Activated CD4-positive, alpha-beta memory T cell treated with anti-CD3 and anti-CD28 coated beads for 36 hours (primary cell): ENCODE measurements around the gene DMD. TPM values are rescaled to one million over a fixed set of nuclear protein-coding genes. Genes with fewer than 3 reads are reported as not detected.

ENCODE experiments used
- CTCF ChIA-PET: fragments of 350-600 bp; sonication (Branson Sonifier 250); formaldehyde crosslinking; loops from one replicate; lab custom pipeline; 2021; ENCODE audit warnings: antibody characterized with exemption, inconsistent platforms; lab: Charles Lee
- POLR2A ChIA-PET: fragments of 350-600 bp; sonication (Branson Sonifier 250); formaldehyde crosslinking; loops from one replicate; lab custom pipeline; 2021; ENCODE audit warnings: antibody characterized with exemption; lab: Charles Lee
- DNase-seq: peaks from one replicate; pipeline ENCODE4 v3.0.0-alpha.2; 2020
- H3K27ac Mint-ChIP-seq: one replicate; pipeline ENCODE4 v1.8.0; 2021; ENCODE audit warnings: mixed read lengths
- H3K27me3 Mint-ChIP-seq: one replicate; pipeline ENCODE4 v1.8.0; 2021; ENCODE audit warnings: mixed read lengths
- H3K36me3 Mint-ChIP-seq: one replicate; pipeline ENCODE4 v1.8.0; 2021; ENCODE audit warnings: mixed read lengths
- H3K4me1 Mint-ChIP-seq: one replicate; pipeline ENCODE4 v1.8.0; 2021; ENCODE audit warnings: low read depth, mixed read lengths
- H3K4me3 Mint-ChIP-seq: one replicate; pipeline ENCODE4 v1.8.0; 2021; ENCODE audit warnings: mild to moderate bottlenecking, mixed read lengths
- H3K9me3 Mint-ChIP-seq: one replicate; pipeline ENCODE4 v1.8.0; 2021; ENCODE audit warnings: mixed read lengths
- intact Hi-C: fragments of 100-400 bp; cut with micrococcal nuclease; formaldehyde crosslinking; loops from one replicate; pipeline ENCODE4 v1.15.1; 2023
- total RNA-seq, 2 experiments: library from RNA; stranded (reverse); gene quantifications; one replicate each; pipeline ENCODE4 v1.2.3, GENCODE V29; 2021

DMD gene
- total RNA-seq, 2 experiments from 2014 or later, result 0.64 to 1.5 TPM

DNA sequence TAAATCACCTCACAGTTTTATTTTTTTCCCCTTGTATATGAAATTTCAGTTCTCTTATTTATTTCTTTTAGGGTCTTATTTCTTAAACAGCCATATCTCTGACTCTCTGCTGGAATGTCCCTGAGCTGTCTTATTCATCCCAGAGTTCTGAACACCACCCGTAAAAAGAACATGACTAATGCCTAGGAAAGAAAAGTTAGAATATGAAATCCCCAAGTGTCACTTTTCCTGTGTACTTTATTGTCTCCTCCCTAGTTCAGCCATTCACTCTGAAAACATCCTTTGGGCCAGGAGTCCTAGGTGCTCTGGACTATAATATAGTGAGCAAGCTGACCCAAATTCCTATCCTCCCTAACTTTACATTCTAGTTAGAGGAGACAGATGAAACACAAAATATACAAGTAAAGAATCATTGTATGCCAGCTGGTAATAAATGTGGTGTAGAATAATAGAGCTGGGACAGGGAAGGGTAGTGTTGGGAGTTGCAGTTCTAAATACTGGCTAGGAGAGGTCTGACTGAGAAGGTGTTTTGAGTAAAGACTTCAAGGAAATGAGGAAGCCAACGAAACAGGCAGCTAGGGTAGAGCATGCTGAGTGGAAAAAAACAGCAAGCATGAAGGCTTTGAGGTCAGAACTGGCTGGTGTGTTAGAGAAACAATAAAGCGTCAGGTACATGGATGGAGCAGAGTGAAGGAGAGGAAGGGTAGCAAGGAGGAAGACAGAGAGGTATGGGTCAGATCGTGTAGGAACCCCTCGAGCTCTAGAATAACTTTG is 2098.9 kb downstream of the DMD start:
- peaks cover 6% of the 10 kb centered on the region for H3K27me3 Mint-ChIP-seq
- H3K36me3 Mint-ChIP-seq, result no peaks in the 10 kb centered on the region
- ChIA-PET CTCF (no interaction called here), POLR2A (no interaction called here)
- H3K27ac Mint-ChIP-seq, result no peak overlapping the region
- no peak overlapping the region for H3K4me3 Mint-ChIP-seq
- intact Hi-C loops, result no loop called here
- no peaks in the 10 kb centered on the region for H3K9me3 Mint-ChIP-seq
- no peak for DNase-seq
- no peaks in the 10 kb centered on the region for H3K4me1 Mint-ChIP-seq

DNA sequence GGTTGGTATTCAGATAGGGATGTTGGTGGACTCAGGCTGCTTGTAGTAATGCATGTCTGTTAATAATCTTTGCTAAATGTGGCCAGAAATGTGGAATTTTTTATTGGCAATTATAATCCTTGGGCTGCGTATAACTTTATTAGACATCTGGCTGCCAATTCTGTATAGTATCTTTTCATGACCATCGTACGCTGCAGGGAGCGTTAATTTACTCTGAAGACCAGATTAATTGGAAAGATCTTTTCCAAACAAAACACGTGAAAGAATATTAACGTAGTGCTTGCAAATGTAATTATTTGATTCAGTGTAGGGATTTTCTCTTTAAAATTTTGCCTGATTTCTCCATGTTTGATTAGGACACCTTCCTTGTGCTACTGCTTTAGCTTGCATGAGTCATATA is 2100.7 kb downstream of the DMD start:
- DNase-seq, result no peak
- POLR2A ChIA-PET, result no interaction called here
- CTCF ChIA-PET, result no interaction called here

GRCh38 chrX:31099536-31100090 is 2111.7 kb downstream of the DMD start:
- Mint-ChIP-seq H3K27ac (peak overlapping the region; percentile 51), H3K4me3 (no peak overlapping the region), H3K27me3 (peaks cover 3% of the 10 kb centered on the region), H3K36me3 (no peaks in the 10 kb centered on the region), H3K9me3 (no peaks in the 10 kb centered on the region), H3K4me1 (peaks cover 5% of the 10 kb centered on the region)
- peak; percentile 73 for DNase-seq
- intact Hi-C loops, result loop anchor here (1.0 to 2.0 kb wide), 4 partner anchors 29 to 211 kb away; partner anchors contain the start of gene TAB3
- POLR2A ChIA-PET, result interaction anchor here (0.6 kb wide), 1 partner anchor 212 kb away, joined by 3 read pairs; no protein-coding TSS in a partner anchor
- CTCF ChIA-PET, result no interaction called here

More for the DNA sequence above, 2100.7 kb downstream of the DMD start:
- H3K4me3 Mint-ChIP-seq, result no peak overlapping the region
- no peaks in the 10 kb centered on the region for H3K9me3 Mint-ChIP-seq
- peaks cover 6% of the 10 kb centered on the region for H3K27me3 Mint-ChIP-seq
- intact Hi-C loops, result no loop called here
- H3K36me3 Mint-ChIP-seq, result no peaks in the 10 kb centered on the region
- no peaks in the 10 kb centered on the region for H3K4me1 Mint-ChIP-seq
- H3K27ac Mint-ChIP-seq, result no peak overlapping the region

GRCh38 chrX:31098079-31098478 is 2113.3 kb downstream of the DMD start:
- POLR2A ChIA-PET, result no interaction called here
- peaks cover 4% of the 10 kb centered on the region for H3K27me3 Mint-ChIP-seq
- CTCF ChIA-PET, result no interaction called here
- DNase-seq, result no peak
- peaks cover 8% of the 10 kb centered on the region for H3K4me1 Mint-ChIP-seq
- no peaks in the 10 kb centered on the region for H3K9me3 Mint-ChIP-seq
- H3K36me3 Mint-ChIP-seq, result no peaks in the 10 kb centered on the region
- H3K4me3 Mint-ChIP-seq, result no peak overlapping the region
- intact Hi-C loops, result loop anchor here (2.0 kb wide), 2 partner anchors 27 to 209 kb away; partner anchors contain the start of gene TAB3
- H3K27ac Mint-ChIP-seq, result no peak overlapping the region

DNA sequence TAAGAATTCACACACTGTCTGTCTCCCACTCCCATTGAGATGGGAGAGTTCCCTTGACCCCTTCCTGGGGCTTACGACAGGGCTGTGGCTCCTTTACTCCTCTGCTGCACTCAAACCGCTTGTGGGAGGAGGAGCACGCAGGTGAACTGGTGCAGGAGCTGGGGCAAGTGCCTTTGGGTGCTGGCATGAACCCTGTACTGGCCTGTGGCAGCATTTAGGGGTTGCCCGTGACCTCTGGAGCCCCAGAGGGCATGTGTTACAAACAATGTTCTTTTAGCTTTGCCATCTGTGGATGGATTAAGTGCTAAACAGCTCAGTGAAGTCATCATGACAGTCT is 2117.7 kb downstream of the DMD start:
- ChIA-PET POLR2A (no interaction called here), CTCF (no interaction called here)
- no peak overlapping the region for H3K27ac Mint-ChIP-seq
- H3K4me1 Mint-ChIP-seq, result peaks cover 6% of the 10 kb centered on the region
- no peak overlapping the region for H3K4me3 Mint-ChIP-seq
- peaks cover 4% of the 10 kb centered on the region for H3K27me3 Mint-ChIP-seq
- no peaks in the 10 kb centered on the region for H3K9me3 Mint-ChIP-seq
- no peak for DNase-seq
- H3K36me3 Mint-ChIP-seq, result no peaks in the 10 kb centered on the region
- intact Hi-C loops, result no loop called here

DNA sequence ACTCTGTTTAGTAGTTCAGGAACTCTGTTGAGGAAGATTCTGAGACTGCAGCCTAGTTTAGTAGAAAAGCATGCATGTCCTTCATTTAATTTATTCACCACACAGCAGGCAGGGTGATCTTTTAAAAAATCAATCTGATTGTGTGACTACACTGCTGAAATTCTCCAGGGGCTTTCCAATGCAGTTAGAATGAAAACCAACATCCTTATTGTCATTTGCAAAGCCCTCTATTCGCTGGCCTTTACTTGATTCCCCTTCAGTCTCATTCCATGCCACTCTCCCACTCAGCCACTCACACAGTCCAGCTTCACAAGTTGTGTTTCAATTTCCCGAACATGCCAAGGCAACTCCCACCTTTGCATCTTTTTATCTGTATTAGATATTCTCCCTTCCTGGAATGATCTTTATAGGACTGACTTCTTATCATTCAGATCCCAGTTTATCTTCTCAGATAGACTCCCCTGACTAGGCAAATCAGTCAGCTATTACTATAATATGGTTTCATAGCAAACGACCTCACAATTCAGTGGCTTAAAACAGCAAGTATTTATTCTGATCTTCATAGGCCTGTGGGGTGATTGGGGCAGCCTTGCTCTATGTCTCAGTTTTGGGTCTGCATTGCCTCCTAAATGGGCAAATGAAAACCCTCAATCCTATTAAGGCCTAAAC is 2118.2 kb downstream of the DMD start:
- H3K4me1 Mint-ChIP-seq, result peaks cover 6% of the 10 kb centered on the region
- intact Hi-C loops, result no loop called here
- ChIA-PET CTCF (no interaction called here), POLR2A (no interaction called here)
- H3K27me3 Mint-ChIP-seq, result peaks cover 7% of the 10 kb centered on the region
- no peaks in the 10 kb centered on the region for H3K36me3 Mint-ChIP-seq
- H3K4me3 Mint-ChIP-seq, result no peak overlapping the region
- no peak for DNase-seq
- H3K9me3 Mint-ChIP-seq, result no peaks in the 10 kb centered on the region
- H3K27ac Mint-ChIP-seq, result no peak overlapping the region

- ChIA-PET CTCF (no interaction called here), POLR2A (no interaction called here)
- no peaks in the 10 kb centered on the region for H3K36me3 Mint-ChIP-seq
- H3K27me3 Mint-ChIP-seq, result peaks cover 8% of the 10 kb centered on the region
- no peak overlapping the region for H3K4me3 Mint-ChIP-seq
- peaks cover 6% of the 10 kb centered on the region for H3K4me1 Mint-ChIP-seq
- intact Hi-C loops, result no loop called here
- no peaks in the 10 kb centered on the region for H3K9me3 Mint-ChIP-seq
- no peak for DNase-seq
- no peak overlapping the region for H3K27ac Mint-ChIP-seq
Observed at GRCh38 chrX:31092476-31092875, 2118.9 kb downstream of the DMD start.

DNA sequence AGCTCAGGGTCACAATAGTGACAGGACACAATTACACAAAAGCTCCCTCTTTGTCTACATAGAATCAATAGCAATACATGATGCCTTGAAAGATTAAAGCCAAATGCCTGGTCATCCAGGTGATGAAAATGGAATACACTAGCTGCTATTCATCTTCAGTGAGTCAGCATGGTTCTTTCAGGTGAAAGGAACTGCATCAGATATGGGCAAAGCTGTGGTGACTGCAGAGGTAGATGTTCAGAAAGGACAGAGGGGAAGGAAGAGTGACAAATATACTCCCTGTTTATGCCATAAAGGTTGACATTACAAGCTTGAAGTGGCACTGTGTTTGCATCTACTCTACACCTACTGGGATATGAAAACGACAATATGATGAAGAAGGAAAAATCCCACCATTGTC is 2119.5 kb downstream of the DMD start:
- Mint-ChIP-seq H3K27me3 (peaks cover 8% of the 10 kb centered on the region), H3K36me3 (no peaks in the 10 kb centered on the region), H3K4me3 (no peak overlapping the region), H3K27ac (no peak overlapping the region), H3K9me3 (no peaks in the 10 kb centered on the region), H3K4me1 (peaks cover 6% of the 10 kb centered on the region)
- DNase-seq, result no peak
- ChIA-PET POLR2A (no interaction called here), CTCF (no interaction called here)
- intact Hi-C loops, result no loop called here

DNA sequence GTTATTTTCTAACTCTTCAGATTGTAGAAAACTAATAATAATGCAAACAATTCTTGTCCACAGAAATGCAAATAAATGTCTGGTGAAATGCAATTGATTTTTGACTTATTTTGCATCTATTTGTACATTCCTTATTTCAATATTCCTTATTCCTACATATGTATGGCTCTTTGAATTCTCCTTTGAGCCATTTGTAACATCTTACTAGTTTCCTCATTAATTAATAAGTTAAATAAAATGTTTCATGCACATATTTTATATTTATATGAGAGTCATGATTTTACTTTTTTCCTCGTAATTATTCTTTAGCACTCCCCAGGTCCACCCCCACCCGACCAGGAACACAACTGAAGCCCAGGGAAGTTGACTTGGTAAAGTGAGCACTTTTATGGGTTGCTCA is 2136.8 kb downstream of the DMD start:
- no peak for DNase-seq
- Mint-ChIP-seq H3K4me1 (peaks cover 8% of the 10 kb centered on the region), H3K27me3 (no peaks in the 10 kb centered on the region), H3K4me3 (no peak overlapping the region), H3K36me3 (no peaks in the 10 kb centered on the region), H3K9me3 (peaks cover 6% of the 10 kb centered on the region), H3K27ac (no peak overlapping the region)
- ChIA-PET CTCF (no interaction called here), POLR2A (no interaction called here)
- intact Hi-C loops, result no loop called here

GRCh38 chrX:31071725-31072124 is 2139.6 kb downstream of the DMD start, which contains the start of gene FTHL17:
TSS of gene FTHL17 (minus strand) at chrX:31072041. CDS start at chrX:31071953, 88 bp downstream.
- H3K4me3 Mint-ChIP-seq, result no peak within 1 kb of the TSS
- H3K9me3 Mint-ChIP-seq, result peaks cover 6% of the 10 kb centered on the region
- H3K36me3 Mint-ChIP-seq, result no peaks in the 10 kb centered on the region
- H3K4me1 Mint-ChIP-seq, result peaks cover 17% of the 10 kb centered on the region
- no peak within 1 kb of the TSS for H3K27ac Mint-ChIP-seq
- ChIA-PET CTCF (no interaction called here), POLR2A (no interaction called here)
- DNase-seq, result no peak
- H3K27me3 Mint-ChIP-seq, result no peaks in the 10 kb centered on the region
- intact Hi-C loops, result loop anchor here (2.0 kb wide), 1 partner anchor 27 kb away; no protein-coding TSS in a partner anchor

DNA sequence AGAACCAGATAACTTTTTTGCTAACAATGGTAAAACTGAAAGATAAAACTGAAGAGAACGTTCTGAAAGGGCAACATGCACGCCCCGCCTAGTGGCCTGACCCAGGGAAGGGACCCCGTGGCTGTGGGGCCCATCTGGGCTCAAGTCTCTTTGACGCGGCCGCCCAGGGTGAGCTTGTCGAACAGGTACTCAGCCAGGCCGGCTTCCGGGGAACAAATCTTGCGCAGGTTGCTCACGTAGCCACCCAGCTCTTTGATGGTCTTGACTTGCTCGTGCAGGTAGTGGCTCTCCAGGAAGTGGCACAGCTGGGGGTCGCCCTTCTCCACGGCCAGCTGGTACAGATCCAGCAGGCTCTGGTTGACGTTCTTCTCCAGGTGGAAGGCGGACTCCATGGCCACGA is 2140.1 kb downstream of the DMD start:
- POLR2A ChIA-PET, result no interaction called here
- intact Hi-C loops, result loop anchor here (2.0 kb wide), 1 partner anchor 28 kb away; no protein-coding TSS in a partner anchor
- Mint-ChIP-seq H3K9me3 (peaks cover 6% of the 10 kb centered on the region), H3K4me3 (no peak overlapping the region), H3K27me3 (no peaks in the 10 kb centered on the region), H3K4me1 (peaks cover 17% of the 10 kb centered on the region), H3K27ac (no peak overlapping the region), H3K36me3 (no peaks in the 10 kb centered on the region)
- no peak for DNase-seq
- CTCF ChIA-PET, result no interaction called here

GRCh38 chrX:31070057-31070468 is 2141.3 kb downstream of the DMD start:
- ChIA-PET CTCF (interaction anchor here (0.6 kb wide), 1 partner anchor 223 kb away, joined by 3 read pairs; no protein-coding TSS in a partner anchor), POLR2A (no interaction called here)
- H3K36me3 Mint-ChIP-seq, result no peaks in the 10 kb centered on the region
- intact Hi-C loops, result loop anchor here (2.0 kb wide), 1 partner anchor 29 kb away; no protein-coding TSS in a partner anchor
- H3K4me1 Mint-ChIP-seq, result peaks cover 17% of the 10 kb centered on the region
- peak overlapping the region; percentile 28 for H3K27ac Mint-ChIP-seq
- peak; percentile 41 for DNase-seq
- no peaks in the 10 kb centered on the region for H3K27me3 Mint-ChIP-seq
- no peak overlapping the region for H3K4me3 Mint-ChIP-seq
- peaks cover 6% of the 10 kb centered on the region for H3K9me3 Mint-ChIP-seq
